Fibroblast of mammary gland (primary cell): ENCODE data around the gene TBC1D17.

Experiments
- DNase-seq: peaks from one replicate; pipeline ENCODE4 v3.0.0-alpha.2; 2010; ENCODE audit warnings: low read depth
- H3K4me3 ChIP-seq: 2 replicates; pipeline ENCODE4 v1.5.1; 2011; ENCODE audit warnings: low read depth, mild to moderate bottlenecking, low read length, moderate library complexity; ENCODE audit not compliant: control insufficient read depth
- TF ChIP-seq, protein P1 (sequence below): conservative IDR thresholded peaks from 2 replicates; pipeline ENCODE4 v1.5.1; 2011; ENCODE audit warnings: low read depth, low read length, inconsistent platforms; ENCODE audit not compliant: control insufficient read depth, insufficient read depth

Gene TBC1D17

DNA sequence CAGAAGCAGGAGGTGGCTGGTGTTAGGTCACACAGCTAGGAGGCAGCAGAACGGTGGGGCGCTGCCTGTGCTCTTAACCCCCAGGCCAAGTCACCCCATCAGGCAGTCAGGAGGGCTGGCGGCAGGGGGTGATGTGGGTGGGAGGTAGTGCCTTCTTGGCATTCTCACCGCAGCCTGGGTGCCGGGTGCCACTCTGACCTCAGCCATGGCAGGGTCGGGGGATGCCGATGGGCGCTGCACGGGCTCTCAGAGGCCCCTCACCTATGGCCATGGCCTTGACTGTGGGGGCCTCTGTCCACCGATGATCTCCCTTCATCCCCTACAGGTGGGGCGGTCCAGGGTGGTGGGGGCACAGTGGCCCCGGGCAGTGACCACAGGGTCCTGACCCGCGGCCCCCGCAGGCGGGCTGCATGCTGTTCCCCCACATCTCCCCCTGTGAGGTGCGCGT is 20.9 kb upstream of the TBC1D17 start:
- no peak for DNase-seq
- TF ChIP-seq, protein P1, sequence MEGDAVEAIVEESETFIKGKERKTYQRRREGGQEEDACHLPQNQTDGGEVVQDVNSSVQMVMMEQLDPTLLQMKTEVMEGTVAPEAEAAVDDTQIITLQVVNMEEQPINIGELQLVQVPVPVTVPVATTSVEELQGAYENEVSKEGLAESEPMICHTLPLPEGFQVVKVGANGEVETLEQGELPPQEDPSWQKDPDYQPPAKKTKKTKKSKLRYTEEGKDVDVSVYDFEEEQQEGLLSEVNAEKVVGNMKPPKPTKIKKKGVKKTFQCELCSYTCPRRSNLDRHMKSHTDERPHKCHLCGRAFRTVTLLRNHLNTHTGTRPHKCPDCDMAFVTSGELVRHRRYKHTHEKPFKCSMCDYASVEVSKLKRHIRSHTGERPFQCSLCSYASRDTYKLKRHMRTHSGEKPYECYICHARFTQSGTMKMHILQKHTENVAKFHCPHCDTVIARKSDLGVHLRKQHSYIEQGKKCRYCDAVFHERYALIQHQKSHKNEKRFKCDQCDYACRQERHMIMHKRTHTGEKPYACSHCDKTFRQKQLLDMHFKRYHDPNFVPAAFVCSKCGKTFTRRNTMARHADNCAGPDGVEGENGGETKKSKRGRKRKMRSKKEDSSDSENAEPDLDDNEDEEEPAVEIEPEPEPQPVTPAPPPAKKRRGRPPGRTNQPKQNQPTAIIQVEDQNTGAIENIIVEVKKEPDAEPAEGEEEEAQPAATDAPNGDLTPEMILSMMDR = no peak
- H3K4me3 ChIP-seq = no peak overlapping the region

DNA sequence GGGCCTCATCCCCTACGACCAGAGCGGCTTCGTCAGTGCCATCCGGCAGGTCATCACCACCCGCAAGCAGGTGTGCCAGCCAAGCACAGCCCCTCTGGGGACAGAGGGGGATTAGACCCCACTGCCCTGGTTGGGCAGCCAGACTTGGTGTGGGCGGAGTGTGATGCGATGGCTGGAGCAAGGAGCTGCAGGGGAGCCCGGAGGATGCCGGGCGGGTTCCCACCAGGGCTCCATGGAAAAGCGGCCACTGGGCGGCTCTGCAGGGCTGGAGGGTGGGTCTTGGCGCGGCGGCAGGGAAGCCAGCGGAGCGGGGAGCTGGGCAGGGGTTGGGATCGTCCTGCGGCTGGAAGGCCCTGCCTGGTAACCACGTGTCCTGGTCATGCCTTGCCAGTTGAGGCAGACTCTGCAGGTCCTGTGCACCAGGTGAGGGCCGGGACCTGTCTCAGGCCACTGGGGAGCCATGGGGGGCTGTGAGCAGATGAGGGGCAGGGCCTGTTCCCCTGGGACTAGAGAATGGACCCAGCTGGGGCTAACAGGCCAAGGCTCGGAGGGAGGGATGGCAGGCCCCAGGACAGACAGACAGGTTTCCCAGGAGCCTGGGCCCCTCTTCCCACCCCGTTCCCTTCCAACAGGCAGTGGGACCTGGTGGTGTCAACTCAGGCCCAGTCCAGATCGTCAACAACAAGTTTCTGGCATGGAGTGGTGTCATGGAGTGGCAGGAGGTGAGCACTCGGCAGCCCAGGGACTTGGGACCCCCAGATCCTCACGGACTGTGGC is 20.3 kb upstream of the TBC1D17 start:
- TF ChIP-seq, protein P1 = no peak
- DNase-seq = no peak

DNA sequence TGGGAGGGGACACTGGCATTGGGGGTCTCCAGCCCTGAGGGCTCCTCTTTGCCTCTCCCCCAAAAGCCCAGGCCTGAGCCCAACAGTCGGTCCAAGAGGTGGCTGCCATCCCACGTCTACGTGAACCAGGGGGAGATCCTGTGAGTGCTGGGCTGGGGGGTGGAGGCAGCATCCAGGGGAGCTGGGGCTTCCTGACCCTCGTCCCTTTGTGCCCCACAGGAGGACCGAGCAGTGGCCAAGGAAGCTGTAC is 19.7 kb upstream of the TBC1D17 start:
- TF ChIP-seq, protein P1 = no peak
- H3K4me3 ChIP-seq = no peak overlapping the region
- DNase-seq = no peak

More for the DNA sequence above, 20.3 kb upstream of the TBC1D17 start:
- no peak overlapping the region for H3K4me3 ChIP-seq

DNA sequence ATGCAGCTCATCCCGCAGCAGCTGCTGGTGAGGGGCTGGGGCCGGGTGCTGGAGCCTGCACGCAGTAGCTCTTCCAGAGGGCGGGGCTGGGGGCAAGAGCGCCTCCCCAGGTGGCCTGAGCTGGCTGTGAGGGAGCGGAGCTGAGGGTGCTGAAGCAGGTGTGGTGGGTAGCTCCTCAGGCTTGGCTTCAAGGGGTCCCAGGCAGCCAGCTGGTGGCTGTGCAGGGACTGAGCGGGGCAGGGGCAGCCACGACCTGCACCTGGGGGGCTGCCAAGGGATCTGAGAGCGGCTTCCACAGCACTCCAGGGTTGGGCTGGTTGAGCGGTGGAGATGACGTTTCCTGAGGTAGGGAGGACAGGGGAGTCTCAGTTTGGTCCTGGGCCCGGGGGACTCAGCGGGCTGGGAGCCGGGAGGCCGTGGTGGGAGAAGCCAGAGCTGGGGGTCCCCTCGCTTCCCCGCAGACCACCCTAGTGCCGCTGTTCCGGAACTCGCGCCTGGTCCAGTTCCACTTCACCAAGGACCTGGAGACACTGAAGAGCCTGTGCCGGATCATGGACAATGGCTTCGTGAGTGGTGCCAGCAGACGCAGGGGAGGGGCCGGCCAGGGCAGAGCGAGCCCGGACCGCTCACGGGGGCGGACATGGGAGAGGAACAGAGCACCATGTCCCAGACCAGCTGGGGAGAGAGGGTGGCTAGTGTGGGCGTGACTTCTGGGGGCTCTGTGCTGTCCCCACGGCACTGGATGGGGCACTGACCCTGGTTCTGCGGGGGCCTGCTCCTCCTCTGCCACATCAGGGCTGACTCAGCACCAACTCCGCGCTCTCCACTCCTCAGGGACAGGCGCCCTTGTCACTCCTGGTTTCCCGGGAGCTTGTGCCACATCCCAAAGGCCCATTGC is 19.2 kb upstream of the TBC1D17 start:
- TF ChIP-seq, protein P1 = no peak
- H3K4me3 ChIP-seq = no peak overlapping the region
- no peak for DNase-seq

DNA sequence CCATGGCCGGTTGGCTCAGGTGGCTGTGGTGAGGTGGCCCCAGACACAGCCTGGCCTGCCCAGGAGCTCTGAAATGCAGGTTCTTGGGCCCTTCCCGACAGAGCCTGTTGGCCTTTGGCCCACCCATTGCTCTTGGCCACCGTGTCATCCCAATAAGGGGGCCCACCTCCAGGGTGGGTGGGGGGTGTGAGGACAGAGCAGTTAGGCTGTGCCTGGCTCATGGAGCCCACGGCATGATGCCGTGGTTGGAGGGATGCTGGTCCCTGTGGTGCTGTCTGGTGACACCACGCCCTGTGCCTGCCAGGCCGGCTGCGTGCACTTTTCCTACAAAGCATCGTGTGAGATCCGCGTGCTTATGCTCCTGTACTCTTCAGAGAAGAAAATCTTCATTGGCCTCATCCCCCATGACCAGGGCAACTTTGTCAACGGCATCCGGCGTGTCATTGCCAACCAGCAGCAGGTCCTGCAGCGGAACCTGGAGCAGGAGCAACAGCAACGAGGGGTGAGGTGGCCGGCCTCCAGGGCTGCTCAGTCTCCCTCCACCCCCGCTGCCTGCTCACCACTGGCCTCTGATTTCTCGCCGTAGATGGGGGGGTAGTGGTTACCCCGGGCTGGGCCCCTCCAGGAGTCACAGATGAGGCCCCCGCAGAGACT is 17.7 kb upstream of the TBC1D17 start:
- no peak overlapping the region for H3K4me3 ChIP-seq
- no peak for DNase-seq
- TF ChIP-seq, protein P1 = no peak

DNA sequence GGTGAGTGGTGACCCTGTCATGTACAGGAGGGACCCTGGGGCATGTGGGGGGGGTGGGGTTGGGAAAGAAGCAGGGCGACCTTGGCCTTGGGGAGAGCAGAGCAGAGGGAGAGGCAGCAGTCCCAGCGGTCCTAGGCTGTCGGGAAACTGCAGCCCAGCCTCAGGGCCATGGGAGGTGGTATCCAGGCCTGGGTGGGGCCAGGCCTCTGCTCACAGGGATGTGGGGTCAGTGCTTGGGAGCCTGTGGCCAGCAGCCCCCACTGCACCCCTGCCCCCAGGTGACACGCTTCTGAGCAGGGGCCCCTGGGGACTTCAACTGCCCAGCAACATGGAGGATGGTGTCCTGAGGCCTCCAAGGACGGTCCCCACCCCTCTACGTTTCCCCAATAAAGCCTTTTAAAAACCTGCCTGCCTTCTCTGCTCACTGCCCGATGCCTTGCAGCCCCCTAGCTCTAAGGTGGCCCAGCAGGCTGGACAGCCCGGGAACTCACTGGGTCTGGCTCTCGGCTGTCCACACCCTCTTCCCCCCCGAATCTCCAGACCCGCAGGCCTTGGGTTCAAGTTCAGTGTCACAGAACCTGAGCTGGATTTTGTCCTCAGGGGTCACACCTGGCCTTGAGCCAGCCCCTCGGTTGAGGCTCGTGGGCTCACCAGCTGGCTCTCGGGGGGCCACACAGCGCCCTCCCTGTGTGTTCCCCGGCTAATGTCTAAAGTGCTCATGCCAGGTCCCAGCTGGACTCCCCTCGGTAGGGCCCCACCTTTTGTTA is 17.0 kb upstream of the TBC1D17 start:
- no peak overlapping the region for H3K4me3 ChIP-seq
- DNase-seq = no peak
- TF ChIP-seq, protein P1 = no peak
